Activated T-cell treated with anti-CD3 and anti-CD28 coated beads for 48 hours (primary cell): ENCODE measurements around the gene IL2RA.
"Not testable (repeated sequence)": the region's sequence is repeated elsewhere in the genome, so short reads cannot be mapped to it uniquely, and the experiment has no call there.

Experiments
- DNase-seq: peaks from one replicate; pipeline ENCODE4 v3.0.0-alpha.2; 2020; ENCODE audit warnings: low read depth

Gene IL2RA

DNA sequence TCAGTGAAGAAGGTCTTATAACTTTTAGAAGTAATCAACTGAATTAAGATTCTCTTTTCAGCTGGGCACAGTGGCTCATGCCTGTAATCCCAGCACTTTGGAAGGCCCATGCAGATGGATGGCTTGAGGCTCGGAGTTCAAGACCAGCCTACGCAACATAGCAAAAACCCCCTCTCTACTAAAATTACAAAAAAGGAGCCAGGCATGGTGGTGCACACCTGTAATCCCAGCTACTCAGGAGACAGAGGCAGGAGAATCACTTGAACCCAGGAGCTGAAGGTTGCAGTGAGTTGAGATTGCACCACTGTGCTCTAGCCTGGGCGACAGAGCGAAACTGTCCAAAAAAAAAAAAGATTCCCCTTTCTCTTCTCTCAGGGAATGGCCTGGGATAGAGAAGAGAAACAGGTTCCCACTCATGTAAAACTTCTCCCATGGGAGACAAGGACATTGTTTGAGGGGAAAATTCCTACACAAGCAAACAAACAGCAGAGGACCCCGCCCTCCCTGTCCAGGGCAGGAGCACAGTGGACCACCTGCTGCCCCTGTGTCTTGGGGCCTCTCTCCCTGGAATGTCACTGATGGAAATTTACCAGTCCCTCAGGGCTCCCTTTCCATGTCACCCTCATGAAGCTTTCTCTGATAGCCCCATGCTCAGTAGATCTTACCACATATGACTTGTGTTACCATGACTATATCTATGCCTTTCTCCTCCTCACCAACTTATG is 5.6 kb downstream of the IL2RA start:
- DNase-seq = no peak

DNA sequence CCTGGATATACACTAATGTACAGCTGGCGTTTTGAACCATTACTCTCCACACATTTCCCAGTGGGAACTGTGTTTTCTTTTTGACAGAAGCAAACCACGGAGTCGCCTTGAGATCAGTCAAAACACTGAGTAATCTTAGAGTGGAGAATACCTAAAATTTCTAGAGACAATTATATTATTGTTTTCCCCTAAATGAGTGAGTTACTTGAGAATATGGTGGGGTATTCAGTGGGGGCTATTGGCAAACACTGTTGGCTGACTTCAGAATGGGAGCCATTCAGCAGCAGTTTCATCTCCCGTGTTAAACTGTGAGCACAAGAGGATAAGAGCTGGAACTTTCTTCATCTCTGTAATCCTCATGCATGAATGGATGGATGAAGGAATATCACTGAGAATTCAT is 6.2 kb downstream of the IL2RA start:
- DNase-seq = no peak

DNA sequence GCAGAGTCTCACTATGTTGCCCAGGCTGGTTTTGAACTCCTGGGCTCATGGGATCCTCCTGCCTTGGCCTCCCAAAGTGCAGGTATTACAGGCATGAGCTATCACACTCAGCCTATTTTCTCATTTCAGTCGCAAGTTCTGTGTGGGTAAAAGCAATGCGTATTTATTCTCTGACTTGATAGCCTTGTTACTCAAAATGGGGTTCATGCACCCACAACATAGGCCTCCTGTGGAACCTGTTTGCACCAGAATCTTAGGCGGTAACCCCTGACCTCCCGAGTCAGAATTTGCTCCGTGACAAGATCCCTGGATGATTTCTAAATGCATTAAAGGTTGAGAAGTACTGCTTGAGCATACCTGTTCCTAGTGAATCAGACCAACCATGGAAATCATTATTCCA is 7.3 kb downstream of the IL2RA start:
- no peak for DNase-seq

DNA sequence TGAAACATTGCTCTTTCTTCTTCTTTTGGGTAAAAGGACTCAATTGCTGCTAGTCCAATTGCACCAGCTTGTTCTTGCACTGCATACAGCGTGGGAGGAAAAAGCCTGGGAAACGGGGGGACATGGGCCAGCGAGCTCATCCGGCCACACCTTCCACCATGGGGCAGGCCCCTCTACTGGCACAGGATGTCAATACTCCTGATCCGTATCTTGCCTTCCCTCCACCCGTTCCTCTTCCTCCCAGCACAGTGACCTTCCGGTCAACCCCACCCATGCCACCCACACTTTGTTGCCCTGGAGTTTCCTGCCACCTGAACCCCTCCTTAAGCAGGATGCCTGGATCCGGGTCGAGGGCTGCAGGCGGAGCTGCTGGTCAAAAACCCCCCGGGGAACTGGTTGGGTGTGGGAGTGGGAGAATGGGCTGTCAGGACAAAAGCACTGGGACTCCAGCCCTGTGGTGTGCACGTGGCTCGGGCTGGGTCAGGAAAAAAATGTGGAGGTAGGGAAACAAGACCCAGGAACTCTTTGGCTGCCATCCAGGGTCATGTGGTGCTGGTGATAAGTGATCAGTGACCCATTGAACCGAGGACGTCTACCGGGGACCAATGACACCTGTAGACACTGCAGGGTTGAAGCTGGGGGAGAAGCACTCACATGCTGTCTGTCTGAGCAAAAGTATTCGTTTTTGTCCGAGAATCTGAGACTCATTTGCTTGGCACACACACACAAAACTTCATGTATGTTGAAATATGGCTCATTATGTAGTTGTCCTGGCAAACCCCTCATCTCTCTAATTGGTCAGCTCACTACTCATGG is 8.1 kb downstream of the IL2RA start:
- no peak for DNase-seq

DNA sequence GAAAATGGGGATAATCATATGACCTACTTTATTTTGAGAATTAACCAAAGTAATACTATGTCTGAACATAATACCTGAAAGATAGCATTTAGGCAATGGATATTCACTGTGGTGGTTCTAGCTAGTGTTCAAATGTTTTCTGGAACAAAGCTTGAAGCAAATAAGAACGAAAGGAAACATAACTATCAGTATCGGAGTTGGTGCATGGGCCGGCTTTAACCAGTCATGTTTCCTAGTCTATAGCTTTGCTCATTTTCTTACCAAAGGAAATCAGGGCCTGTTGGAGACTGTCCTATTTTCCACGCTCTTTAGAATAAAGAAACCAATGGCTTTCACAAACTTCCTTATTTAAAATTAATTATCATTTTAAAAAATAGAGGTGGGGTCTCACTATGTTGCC is 8.9 kb downstream of the IL2RA start:
- DNase-seq = no peak

DNA sequence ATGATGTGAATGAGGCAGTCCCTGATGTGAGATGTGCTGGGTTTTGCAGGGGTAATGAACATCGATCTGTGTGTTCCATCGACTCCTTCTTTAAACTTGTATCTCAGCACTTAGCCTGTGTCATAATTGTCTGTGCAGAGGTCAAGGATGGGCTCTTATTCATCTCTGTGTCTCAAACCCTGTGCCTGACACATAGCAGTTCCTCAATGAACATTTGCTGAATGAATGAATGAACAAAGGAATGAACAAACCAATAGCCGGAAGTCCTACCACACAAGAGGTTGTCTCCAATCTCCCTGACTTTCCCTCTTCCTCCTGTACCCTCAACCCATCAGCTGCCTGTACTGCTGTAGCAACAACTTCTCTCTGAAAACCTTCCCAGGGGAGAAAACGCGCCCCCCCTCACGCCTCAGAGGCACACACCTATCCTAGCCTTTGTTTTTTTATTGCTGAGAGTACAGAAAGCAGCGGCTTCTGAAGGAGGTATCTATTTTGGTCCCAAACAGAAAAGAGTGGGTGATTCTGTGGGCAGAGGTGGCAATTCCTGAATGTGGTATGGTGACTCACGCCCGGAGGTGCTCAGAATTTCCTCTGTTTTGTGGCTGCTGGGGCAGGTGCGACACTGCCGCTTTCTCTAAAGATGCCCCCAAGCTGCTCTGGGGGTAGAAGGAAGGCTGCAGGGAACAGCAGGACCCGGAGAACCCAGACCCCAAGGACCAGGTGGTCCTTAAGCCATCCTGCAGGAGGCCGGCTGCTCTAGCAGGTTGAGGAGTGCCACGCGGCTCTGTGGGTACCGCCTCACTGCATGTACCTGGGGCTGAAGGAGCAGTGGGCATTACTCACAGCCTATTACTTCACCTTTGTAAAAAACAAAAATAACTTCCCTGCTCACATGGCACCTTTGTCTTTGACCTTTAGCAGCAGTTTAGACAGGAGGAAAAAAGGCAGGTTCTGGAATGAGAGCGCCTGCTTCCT is 9.6 kb downstream of the IL2RA start:
- DNase-seq = peak; percentile 75

DNA sequence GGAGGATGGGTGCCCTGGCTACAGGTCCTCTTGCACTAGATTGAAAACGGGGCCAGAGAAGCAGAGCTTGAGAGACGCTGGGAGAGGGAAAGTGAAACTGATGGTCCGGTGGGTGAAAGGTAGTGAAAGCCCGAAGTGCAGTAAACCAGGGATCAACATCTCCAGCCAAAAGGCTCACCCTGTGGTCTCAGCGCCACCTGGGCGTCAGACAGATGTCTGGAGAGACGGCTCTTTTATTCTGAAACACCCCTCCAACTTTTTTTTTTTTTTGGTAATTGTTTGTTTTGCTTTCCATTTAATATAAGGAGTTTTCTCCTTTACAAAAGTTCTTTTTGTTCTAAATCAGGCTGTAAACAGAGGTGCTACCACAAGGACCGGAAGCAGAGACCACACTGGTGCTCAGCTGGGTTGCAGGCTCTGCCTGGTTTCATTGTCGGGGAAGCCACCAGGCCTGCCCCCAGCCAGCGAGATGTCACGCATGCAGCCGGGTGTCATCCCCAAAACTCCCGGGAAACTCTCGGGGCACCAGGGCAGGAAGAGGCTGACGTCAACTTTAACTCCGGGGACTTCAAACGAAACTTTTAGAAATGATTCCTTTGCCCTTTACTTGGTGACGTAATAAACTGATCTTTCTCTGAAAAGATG is 11.2 kb downstream of the IL2RA start:
- peak; percentile 88 for DNase-seq

DNA sequence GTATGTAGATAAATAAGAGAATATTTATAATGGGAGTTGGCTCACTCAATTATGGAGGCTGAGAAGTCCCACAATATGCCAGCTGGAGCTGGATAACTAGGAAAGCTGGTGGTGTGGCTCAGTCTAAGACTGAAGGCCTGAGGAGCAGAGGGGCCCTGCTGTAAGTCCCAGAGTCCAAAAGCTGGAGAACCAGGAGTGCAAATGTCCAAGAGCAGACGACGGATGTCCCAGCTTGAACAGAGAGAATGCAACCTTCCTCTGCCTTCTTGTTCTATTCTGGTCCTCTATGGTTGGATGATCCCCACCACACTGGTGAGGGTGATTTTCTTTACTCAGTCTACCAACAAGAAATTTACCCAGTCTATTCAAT is 13.2 kb downstream of the IL2RA start:
- DNase-seq = no peak

DNA sequence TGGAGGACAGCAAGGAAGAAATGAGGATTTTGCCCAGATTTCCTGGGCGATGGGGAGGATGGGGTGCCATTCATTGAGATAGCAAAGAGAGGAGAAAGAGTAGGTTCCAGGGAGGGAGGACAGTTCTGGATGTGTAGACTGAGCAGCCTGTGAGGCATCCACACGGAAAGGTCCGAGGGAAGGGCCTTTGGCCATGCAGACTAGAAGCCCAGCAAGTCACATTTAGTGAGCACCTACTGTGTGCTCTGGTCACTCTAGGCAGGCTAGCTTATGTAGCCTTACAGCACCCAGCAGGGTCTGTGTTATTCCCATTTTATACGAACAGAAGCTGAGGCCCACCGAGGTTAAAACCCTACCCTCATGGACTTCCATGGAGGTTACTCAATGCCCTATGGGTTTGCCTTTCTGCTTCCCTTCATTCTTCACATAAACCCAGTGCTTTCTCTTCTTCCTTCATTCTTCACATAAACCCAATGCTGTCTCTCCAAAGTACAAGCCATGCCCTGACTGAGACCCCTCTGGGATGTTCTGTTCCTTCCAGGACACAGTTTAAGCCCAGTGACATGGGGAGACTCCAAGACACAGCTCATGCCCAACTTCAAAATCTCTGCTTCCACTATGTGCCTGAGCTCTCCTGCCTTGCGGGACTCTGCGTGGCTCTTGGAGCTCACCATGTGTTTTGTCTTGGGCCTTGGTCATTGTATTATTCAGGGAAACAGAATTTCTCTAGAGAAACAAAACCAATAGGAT is 13.7 kb downstream of the IL2RA start:
- DNase-seq = no peak

DNA sequence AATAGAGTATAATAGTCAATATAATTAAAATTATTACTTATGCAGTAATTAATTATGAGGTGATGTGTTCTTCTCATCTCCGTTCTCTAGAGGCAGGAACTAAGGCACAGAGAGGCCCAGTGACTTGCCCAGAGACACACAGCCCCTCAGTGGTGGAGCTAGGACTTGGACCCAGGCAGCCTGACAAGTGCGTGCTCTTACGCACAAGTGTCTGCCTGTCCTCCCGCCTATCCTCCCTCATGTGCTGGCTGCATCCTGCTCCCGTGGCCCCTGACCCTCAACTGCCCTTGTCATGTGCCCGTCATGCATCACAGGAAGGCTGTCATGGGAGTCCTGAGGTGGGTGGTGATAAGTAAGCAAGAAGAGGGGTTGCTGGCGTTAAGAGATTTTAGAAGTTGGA is 14.3 kb downstream of the IL2RA start:
- no peak for DNase-seq

DNA sequence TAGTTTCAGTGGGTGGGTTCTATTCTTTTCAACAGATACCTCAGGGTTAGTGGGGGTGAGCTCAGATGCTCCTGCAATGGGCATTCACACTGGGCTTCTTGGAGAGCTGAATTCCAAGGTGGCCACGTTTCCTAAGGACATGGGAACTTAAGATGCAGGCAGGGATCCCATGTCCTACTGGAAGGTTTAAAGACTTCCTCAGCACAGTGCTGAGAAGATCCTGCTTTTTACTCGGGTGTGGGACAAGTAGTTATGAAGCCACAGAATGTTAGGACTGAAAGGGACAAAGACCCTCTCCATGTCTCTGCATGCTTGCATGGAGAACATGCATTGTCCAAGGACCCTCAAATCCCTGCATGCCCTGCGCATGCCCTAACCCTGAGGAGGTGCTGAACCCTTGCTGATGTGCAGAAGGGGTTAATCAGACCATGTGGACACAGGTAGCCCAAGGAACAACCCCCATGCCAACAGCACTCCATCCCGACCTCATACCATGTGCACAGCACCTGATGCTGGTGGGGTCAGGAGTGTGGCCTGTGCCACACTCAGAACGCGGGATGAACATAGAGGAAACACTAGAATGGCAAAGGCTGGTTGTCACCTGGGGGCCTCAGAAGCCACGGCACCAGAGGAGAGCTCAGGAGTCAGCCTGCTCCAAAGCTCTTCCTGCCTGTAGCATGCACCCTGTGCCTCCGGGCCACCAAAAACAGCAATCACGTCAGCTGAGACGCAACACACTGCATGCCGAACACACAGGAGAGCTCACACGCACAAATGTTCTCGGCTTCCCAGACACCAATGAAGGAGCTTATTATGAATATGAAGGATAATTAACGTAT is 15.2 kb downstream of the IL2RA start:
- no peak for DNase-seq

DNA sequence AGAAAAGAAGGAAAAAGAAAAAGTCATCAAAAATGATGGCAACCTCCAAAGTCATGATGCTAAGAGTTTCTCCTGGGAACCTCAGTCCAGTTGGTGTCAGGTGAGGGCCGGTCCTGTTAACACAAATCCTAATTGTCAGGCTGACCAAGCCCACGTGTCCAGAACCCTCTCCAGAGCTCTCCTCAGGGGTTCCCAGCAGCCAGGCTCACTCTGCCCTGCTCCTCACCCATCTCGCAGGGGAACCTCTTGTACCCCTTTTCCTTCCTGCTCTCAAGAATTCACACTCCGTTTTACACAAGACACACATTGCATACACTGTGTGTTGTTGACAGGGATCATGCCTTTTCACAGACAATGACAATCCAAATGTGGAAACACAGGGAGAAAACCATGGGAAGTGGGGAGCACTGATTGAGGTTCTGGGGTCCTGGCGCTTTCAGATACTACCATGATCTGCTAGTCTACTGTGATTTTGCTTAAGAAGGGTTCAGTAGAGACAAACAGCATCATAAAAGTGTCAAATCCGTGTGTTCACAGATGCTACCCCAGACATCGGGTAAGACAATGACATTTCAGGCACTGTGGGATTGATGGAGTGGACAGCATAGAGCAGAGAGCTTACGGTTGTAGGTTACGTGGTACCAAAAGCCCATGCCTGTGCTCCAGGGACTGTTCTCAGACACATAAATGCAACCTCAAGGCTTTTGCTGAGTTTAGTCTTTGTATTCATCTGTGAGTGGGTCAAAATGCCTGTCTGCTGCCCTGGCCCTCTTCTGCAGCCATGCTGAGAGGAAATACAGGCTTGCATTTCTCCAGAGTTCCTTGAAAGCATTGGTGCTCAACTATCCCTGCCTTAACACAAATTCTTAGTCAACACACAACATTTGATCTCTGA is 16.0 kb downstream of the IL2RA start:
- DNase-seq = no peak

DNA sequence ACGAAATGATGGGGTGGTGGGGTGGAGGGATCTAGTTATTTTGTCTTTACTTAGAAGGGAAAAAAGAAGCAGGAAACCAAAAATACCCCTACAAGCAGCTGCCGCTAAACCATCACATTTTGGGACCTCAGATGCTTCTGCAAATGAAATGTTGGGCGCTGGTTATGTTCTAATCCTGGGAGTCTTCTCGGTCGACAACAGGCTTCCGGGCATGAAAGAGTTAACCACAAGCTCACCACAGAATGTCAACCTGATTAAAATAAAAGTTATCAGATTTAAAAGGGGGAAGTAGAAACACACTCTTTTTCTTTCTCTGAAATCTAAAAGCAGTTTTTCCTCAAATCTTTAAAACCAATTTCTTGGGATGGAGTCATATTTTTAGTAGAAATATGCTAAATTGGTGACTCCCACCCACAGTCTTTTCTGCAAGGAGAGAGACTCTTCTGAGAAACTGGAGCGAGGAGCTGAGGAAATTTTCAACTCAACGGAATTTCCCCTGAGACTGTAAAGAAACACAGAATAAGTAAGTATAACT is 16.8 kb downstream of the IL2RA start:
- DNase-seq = no peak

DNA sequence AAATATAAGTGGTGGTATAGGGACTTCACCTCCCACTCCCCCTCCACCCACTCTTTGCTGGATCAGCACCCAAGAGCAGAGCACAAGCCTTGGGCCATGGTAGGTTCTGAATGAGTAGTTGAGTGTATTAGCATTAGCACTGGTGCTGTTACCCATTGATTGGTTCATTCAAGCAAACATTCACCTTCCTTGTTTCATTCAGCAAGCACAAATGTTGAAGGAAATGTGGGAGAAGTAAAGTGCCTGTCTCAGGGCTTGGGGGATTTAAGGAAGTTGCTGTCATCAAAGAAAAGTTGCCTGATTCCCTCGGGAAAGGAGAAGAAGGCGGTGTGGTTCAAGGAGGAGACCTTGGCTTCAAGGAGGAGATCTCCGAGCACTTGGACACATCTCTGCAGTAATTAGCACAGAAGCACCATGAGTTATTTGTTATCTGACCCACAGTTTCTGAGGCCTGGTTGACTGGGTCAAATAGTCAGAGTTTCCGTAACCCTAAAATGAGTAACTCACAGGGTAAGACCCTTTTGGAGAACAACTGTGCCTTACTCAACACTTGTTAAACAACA is 17.3 kb downstream of the IL2RA start:
- no peak for DNase-seq

DNA sequence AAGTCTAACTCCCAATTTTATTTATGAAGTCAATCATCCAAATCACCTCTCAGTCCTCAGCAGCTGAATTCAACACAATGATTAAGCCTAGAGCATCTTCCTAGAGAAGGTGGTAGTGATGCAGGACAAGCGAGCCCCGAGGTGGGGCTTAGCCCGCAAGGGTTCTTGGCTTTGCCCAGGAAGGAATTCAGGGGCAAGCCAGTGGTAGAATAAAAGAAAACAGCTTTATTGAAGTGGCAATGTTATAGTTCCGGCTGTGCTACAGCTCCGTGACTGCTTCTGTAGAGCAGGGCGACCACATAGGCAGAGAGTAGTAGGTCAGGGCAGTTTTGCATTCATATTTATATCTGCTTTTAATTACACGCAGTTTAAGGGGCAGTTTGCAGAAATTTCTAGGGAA is 18.1 kb downstream of the IL2RA start:
- DNase-seq = no peak

DNA sequence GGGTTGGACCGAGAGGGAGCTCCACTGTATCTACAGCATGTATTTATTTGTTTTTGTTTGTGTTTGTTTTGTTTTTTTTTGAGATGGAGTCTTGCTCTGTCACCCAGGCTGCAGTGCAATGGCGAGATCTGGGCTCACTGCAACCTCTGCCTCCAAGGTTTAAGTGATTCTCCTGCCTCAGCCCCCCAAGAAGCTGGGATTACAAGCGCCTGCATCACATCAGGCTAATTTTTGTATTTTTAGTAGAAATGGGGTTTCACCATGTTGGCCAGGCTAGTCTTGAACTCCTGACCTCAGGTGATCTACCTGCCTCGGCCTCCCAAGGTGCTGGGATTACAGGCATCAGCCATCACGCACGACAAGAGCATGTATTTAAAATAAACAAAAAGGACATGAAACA is 18.8 kb downstream of the IL2RA start:
- DNase-seq = not testable (repeated sequence)

DNA sequence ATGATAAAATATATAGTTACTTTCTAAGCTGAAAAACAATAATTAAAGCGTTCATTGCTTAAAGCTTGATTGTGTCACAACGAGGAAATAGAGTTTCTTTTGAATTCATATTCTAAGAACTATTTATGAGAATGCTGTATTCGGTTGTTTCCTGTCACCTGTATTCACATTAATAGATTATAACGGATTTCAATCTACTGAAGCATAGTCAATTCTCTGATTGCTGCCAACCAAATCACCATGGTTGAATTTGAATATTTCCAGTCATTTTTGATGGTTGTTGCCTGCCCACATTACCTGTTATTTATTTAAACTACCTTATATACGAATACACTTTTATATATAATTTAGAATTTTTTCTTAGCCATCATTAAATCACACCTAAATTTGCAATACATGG is 22.0 kb downstream of the IL2RA start:
- no peak for DNase-seq

DNA sequence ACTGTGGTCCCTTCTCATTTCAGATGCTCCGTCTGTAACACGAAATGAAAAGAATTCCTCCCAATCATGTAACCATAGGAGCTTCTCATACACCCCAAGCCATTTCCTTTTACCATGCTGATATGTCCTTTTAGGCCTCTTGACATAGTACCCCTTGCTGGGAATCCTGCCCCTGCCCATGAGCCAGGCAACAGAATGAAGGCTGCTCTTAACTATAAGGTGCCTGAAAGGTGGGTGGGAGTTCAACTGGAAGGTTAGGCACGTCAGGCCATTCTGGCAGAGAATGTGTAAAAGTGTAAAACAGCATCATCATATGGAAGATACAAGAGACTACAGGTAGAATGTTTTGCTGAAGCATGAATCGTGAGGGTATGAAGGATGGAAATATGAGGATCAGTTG is 22.5 kb downstream of the IL2RA start:
- DNase-seq = no peak
